HUDEP-2 (cell line): ENCODE measurements around the gene TRIM32.

Experiments
- DNase-seq, 76 experiments: peaks; one replicate each; lab custom pipeline; 2025; ENCODE audit not compliant: unreplicated experiment in 76 of 76; lab: John Stamatoyannopoulos, UW

The TRIM32 gene

DNA sequence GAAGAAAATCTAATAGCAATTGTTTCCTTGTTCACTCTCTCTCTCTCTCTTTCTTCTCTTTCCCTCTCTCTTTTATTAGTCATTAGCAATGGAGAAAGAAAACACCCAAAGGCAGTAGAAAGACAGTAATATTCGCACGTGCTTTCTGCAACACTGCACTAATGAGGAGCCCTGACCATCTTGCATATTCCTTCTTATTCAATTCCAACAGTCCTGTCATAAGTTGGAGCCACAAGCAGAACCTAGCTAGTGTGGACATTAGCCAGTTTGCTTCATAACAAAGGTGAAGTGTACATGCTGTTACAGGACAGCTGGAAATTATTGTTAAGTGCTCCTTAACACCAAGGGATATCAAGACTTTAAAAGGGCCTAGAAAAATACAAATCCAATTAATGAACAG, 63.4 kb downstream of the TRIM32 start:
- no peak for DNase-seq
